Trophoblast cell (in vitro differentiated cells and primary cell): Measurements from ENCODE around the gene AUTS2.

Experiments
- DNase-seq, 2 donors: peaks; one replicate each; pipeline ENCODE4 v3.0.0-alpha.2; 2016
- H2AFZ ChIP-seq: 2 replicates; pipeline ENCODE4 v1.6.1; 2013; ENCODE audit warnings: low read length, moderate library complexity, mild to moderate bottlenecking; ENCODE audit not compliant: insufficient read depth, poor library complexity
- H2AK5ac ChIP-seq: 2 replicates; pipeline ENCODE4 v1.6.1; 2013; ENCODE audit warnings: mild to moderate bottlenecking, low read length
- H2BK120ac ChIP-seq: 2 replicates; pipeline ENCODE4 v1.6.1; 2013; ENCODE audit warnings: low read length, mild to moderate bottlenecking, moderate library complexity; ENCODE audit not compliant: insufficient read depth, poor library complexity
- H2BK12ac ChIP-seq: 2 replicates; pipeline ENCODE4 v1.6.1; 2013; ENCODE audit warnings: mild to moderate bottlenecking, low read length, moderate library complexity
- H2BK5ac ChIP-seq: 2 replicates; pipeline ENCODE4 v1.6.1; 2013; ENCODE audit warnings: low read length, low read depth, moderate library complexity, mild to moderate bottlenecking; ENCODE audit not compliant: poor library complexity
- H3K14ac ChIP-seq: 2 replicates; pipeline ENCODE4 v1.6.1; 2013; ENCODE audit warnings: mild to moderate bottlenecking, low read length
- H3K18ac ChIP-seq: 2 replicates; pipeline ENCODE4 v1.6.1; 2013; ENCODE audit warnings: mild to moderate bottlenecking, low read length
- H3K23ac ChIP-seq: 2 replicates; pipeline ENCODE4 v1.6.1; 2013; ENCODE audit warnings: low read length
- H3K27ac ChIP-seq: 2 replicates; pipeline ENCODE4 v1.5.1; 2013; ENCODE audit warnings: low read depth, mild to moderate bottlenecking, inconsistent platforms, low read length, moderate library complexity
- H3K27me3 ChIP-seq: 2 replicates; pipeline ENCODE4 v1.6.1; 2013; ENCODE audit warnings: inconsistent platforms, mild to moderate bottlenecking, low read length, moderate library complexity; ENCODE audit not compliant: insufficient read depth
- H3K36me3 ChIP-seq, 2 experiments: 1 replicate in 1 of 2; 2 replicates in 1 of 2; pipeline ENCODE4 v1.6.1; 2013; ENCODE audit warnings: low read length in 2 of 2, mild to moderate bottlenecking in 2 of 2, moderate library complexity in 1 of 2; ENCODE audit not compliant: insufficient read depth in 2 of 2, control insufficient read depth in 1 of 2
- H3K4ac ChIP-seq: 2 replicates; pipeline ENCODE4 v1.6.1; 2013; ENCODE audit warnings: low read depth, mild to moderate bottlenecking, low read length, moderate library complexity
- H3K4me1 ChIP-seq, 2 experiments: 1 replicate in 1 of 2; 2 replicates in 1 of 2; pipeline ENCODE4 v1.6.1; 2013; ENCODE audit warnings: low read length in 2 of 2, mild to moderate bottlenecking in 2 of 2, moderate library complexity in 1 of 2; ENCODE audit not compliant: insufficient read depth in 2 of 2, control insufficient read depth in 1 of 2
- H3K4me2 ChIP-seq: 2 replicates; pipeline ENCODE4 v1.6.1; 2013; ENCODE audit warnings: inconsistent platforms, mild to moderate bottlenecking, low read length, moderate library complexity
- H3K4me3 ChIP-seq: 2 replicates; pipeline ENCODE4 v1.5.1; 2013; ENCODE audit warnings: mild to moderate bottlenecking, low read depth, low read length, inconsistent platforms
- H3K79me1 ChIP-seq: one replicate; pipeline ENCODE4 v1.6.1; 2013; ENCODE audit warnings: low read length
- H3K79me2 ChIP-seq: 2 replicates; pipeline ENCODE4 v1.6.1; 2013; ENCODE audit warnings: low read length, mild to moderate bottlenecking; ENCODE audit not compliant: control insufficient read depth, insufficient read depth, poor library complexity
- H3K9ac ChIP-seq: 2 replicates; pipeline ENCODE4 v1.6.1; 2013; ENCODE audit warnings: mild to moderate bottlenecking, low read length
- H3K9me3 ChIP-seq: 2 replicates; pipeline ENCODE4 v1.6.1; 2013; ENCODE audit warnings: low read depth, mild to moderate bottlenecking, control low read depth, inconsistent platforms, low read length; ENCODE audit not compliant: insufficient read depth
- H4K12ac ChIP-seq: 2 replicates; pipeline ENCODE4 v1.6.1; 2013; ENCODE audit warnings: low read depth, mild to moderate bottlenecking, low read length, moderate library complexity
- H4K8ac ChIP-seq: 2 replicates; pipeline ENCODE4 v1.6.1; 2013; ENCODE audit warnings: low read depth, mild to moderate bottlenecking, low read length, moderate library complexity
- H4K91ac ChIP-seq: one replicate; pipeline ENCODE4 v1.6.1; 2013; ENCODE audit warnings: low read depth, mild to moderate bottlenecking, low read length, moderate library complexity
- WGBS: extraction: QIAGEN DNeasy Blood & Tissue Kit; methylation state at CpG from one replicate; pipeline ENCODE4 v1.1.7; 2013; ENCODE audit warnings: missing lambda C conversion rate; ENCODE audit not compliant: insufficient read length, insufficient coverage; ENCODE audit errors: extremely low coverage; 5-methylcytosine and 5-hydroxymethylcytosine counted together

Gene AUTS2

GRCh38 chr7:70387217-70387616 is 788.9 kb downstream of the AUTS2 start:
- Histone ChIP-seq H3K23ac (no peak overlapping the region), H4K12ac (no peak overlapping the region), H3K14ac (no peak overlapping the region), H3K79me1 (no peaks in the 10 kb centered on the region), H4K8ac (no peak overlapping the region), H3K4me3 (no peak overlapping the region), H2BK120ac (no peak overlapping the region), H3K9ac (no peak overlapping the region), H4K91ac (no peak overlapping the region), H3K4ac (no peak overlapping the region), H2AK5ac (no peak overlapping the region), H3K9me3 (no peaks in the 10 kb centered on the region), H2BK12ac (no peak overlapping the region), H3K18ac (no peak overlapping the region), H3K27me3 (no peaks in the 10 kb centered on the region), H3K27ac (no peak overlapping the region), H3K4me1 (no peaks in the 10 kb centered on the region), H3K4me2 (no peak overlapping the region), H3K79me2 (no peaks in the 10 kb centered on the region), H2AFZ (no peak overlapping the region), H3K36me3 (no peaks in the 10 kb centered on the region), H2BK5ac (no peak overlapping the region)
- WGBS, result no CpG with 5 or more reads among the region's 4 CpGs
- no peak for DNase-seq

DNA sequence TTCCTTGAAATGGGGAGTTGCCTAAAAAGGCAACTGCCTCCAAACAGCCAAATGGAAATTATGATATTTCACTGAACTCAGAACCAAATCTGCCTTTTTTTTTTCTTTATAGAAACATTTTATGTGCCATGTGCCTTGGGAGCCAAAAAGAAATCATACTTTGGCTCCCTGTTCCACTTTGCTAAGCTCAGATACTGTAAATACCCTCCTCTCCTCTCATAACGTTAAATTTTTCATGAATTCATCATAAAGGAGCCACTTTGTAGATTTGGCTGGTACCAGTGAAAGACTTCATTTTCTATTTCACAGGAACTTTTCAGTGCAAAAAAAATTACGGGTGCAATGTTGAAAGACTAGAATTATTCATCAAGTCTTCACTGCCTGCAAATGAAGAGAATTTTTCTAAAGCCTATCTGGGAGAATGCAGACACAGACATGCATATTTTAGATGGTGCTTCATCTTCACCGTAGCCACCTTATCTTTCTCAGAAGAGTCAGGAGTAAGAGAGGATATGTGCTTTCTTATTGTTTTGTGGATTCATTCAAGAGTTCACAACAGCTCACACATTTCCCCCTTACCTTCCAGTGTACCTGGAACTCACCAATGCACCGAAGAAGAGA is 791.4 kb downstream of the AUTS2 start:
- no peaks in the 10 kb centered on the region for H3K4me1 ChIP-seq
- no peak overlapping the region for H3K27ac ChIP-seq
- WGBS, result no CpG with 5 or more reads among the region's 4 CpGs
- H3K4ac ChIP-seq, result no peak overlapping the region
- no peak overlapping the region for H3K4me2 ChIP-seq
- H2AFZ ChIP-seq, result no peak overlapping the region
- no peak overlapping the region for H4K8ac ChIP-seq
- no peak overlapping the region for H4K12ac ChIP-seq
- no peak overlapping the region for H4K91ac ChIP-seq
- H2AK5ac ChIP-seq, result no peak overlapping the region
- H3K79me2 ChIP-seq, result no peaks in the 10 kb centered on the region
- no peak overlapping the region for H3K4me3 ChIP-seq
- no peak overlapping the region for H2BK12ac ChIP-seq
- no peak overlapping the region for H3K14ac ChIP-seq
- no peak overlapping the region for H3K23ac ChIP-seq
- no peaks in the 10 kb centered on the region for H3K79me1 ChIP-seq
- H2BK5ac ChIP-seq, result no peak overlapping the region
- H3K9ac ChIP-seq, result no peak overlapping the region
- H3K18ac ChIP-seq, result no peak overlapping the region
- H3K27me3 ChIP-seq, result no peaks in the 10 kb centered on the region
- no peaks in the 10 kb centered on the region for H3K36me3 ChIP-seq
- no peak overlapping the region for H2BK120ac ChIP-seq
- H3K9me3 ChIP-seq, result no peaks in the 10 kb centered on the region
- DNase-seq, result no peak

GRCh38 chr7:70390251-70390650 is 792.0 kb downstream of the AUTS2 start:
- no peak overlapping the region for H4K91ac ChIP-seq
- no peaks in the 10 kb centered on the region for H3K27me3 ChIP-seq
- no peak overlapping the region for H2BK5ac ChIP-seq
- H3K4me3 ChIP-seq, result no peak overlapping the region
- H3K36me3 ChIP-seq, result no peaks in the 10 kb centered on the region
- no peaks in the 10 kb centered on the region for H3K9me3 ChIP-seq
- no peak overlapping the region for H3K9ac ChIP-seq
- H2AFZ ChIP-seq, result no peak overlapping the region
- no peak overlapping the region for H3K14ac ChIP-seq
- H4K8ac ChIP-seq, result no peak overlapping the region
- H2AK5ac ChIP-seq, result no peak overlapping the region
- H3K79me1 ChIP-seq, result no peaks in the 10 kb centered on the region
- H4K12ac ChIP-seq, result no peak overlapping the region
- H3K4me1 ChIP-seq, result no peaks in the 10 kb centered on the region
- no peak overlapping the region for H3K18ac ChIP-seq
- H2BK12ac ChIP-seq, result no peak overlapping the region
- no peaks in the 10 kb centered on the region for H3K79me2 ChIP-seq
- no peak overlapping the region for H3K4me2 ChIP-seq
- WGBS, result no CpG with 5 or more reads among the region's 1 CpG
- no peak overlapping the region for H3K4ac ChIP-seq
- no peak overlapping the region for H3K27ac ChIP-seq
- no peak overlapping the region for H2BK120ac ChIP-seq
- DNase-seq, result no peak
- H3K23ac ChIP-seq, result no peak overlapping the region

GRCh38 chr7:70392256-70392876 is 794.1 kb downstream of the AUTS2 start:
- Histone ChIP-seq H3K9me3 (no peaks in the 10 kb centered on the region), H3K4me2 (no peak overlapping the region), H2AFZ (no peak overlapping the region), H2AK5ac (no peak overlapping the region), H4K91ac (no peak overlapping the region), H3K36me3 (no peaks in the 10 kb centered on the region), H3K18ac (no peak overlapping the region), H3K23ac (no peak overlapping the region), H4K8ac (no peak overlapping the region), H2BK12ac (no peak overlapping the region), H3K14ac (no peak overlapping the region), H3K9ac (no peak overlapping the region), H3K4ac (no peak overlapping the region), H2BK120ac (no peak overlapping the region), H3K4me1 (no peaks in the 10 kb centered on the region), H4K12ac (no peak overlapping the region), H3K27me3 (no peaks in the 10 kb centered on the region), H3K4me3 (no peak overlapping the region), H3K79me2 (no peaks in the 10 kb centered on the region), H3K79me1 (no peaks in the 10 kb centered on the region), H3K27ac (no peak overlapping the region), H2BK5ac (no peak overlapping the region)
- no peak for DNase-seq
- no CpG with 5 or more reads among the region's 5 CpGs for WGBS
